GM12878 (cell line): ENCODE measurements around the gene LRRC14B. TPM values are rescaled to one million over a fixed set of nuclear protein-coding genes. Genes with fewer than 3 reads are reported as not detected.

Experiments used
- ATAC-seq: fragments of 200-7000 bp; cut with Tn5 transposase; 3 replicates; pipeline ENCODE4 v1.9.1; 2020; ENCODE audit warnings: mild to moderate bottlenecking, moderate library complexity
- BruUV-seq: library from RNA; stranded (reverse); fragments of 400-500 nt; replicated peaks from 2 replicates; lab custom pipeline; 2021; lab: Mats Ljungman, UMichigan
- CTCF ChIA-PET: fragments of 300-600 bp; sonication (Branson Sonifier 250); formaldehyde crosslinking; extraction: SDS; loops from one replicate; lab custom pipeline; 2021; ENCODE audit warnings: inconsistent platforms; lab: Yijun Ruan, JAX
- POLR2A ChIA-PET: fragments of 350-600 bp; formaldehyde crosslinking; extraction: SDS; loops from one replicate; lab custom pipeline; 2021; ENCODE audit warnings: inconsistent platforms; lab: Charles Lee
- RAD21 ChIA-PET: fragments of 300-600 bp; sonication (Branson Sonifier 250); formaldehyde crosslinking; loops from one replicate; lab custom pipeline; 2023; ENCODE audit warnings: antibody characterized with exemption; ENCODE audit not compliant: unreplicated experiment; lab: Charles Lee
- SMC1A ChIA-PET: fragments of 300-600 bp; sonication (Branson Sonifier 250); formaldehyde crosslinking; loops from one replicate; lab custom pipeline; 2023; ENCODE audit not compliant: unreplicated experiment, uncharacterized antibody; lab: Charles Lee
- DNase-seq: peaks from one replicate; pipeline ENCODE4 v3.0.0-alpha.2; 2011; ENCODE audit warnings: low read depth, low spot score
- FAIRE-seq: peaks from 3 replicates; lab custom pipeline; 2011; peaks lifted over from hg19 to GRCh38; lab: Jason Lieb, UNC
- H2AFZ ChIP-seq: 2 replicates; pipeline ENCODE4 v1.6.0; 2011; ENCODE audit warnings: low read depth, low read length, control low read depth; ENCODE audit not compliant: control insufficient read depth
- H3K27ac ChIP-seq: 2 replicates; pipeline ENCODE4 v1.5.1; 2011; ENCODE audit warnings: control low read depth; ENCODE audit not compliant: control insufficient read depth, insufficient read depth
- H3K27me3 ChIP-seq, 2 experiments: replicated peaks in 1 of 2; 2 replicates each; pipeline versions ENCODE4 v1.6.0 to v1.6.1; 2011; ENCODE audit warnings: low read length in 1 of 2; ENCODE audit not compliant: control insufficient read depth in 2 of 2, insufficient read depth in 2 of 2
- H3K36me3 ChIP-seq, 2 experiments: 2 replicates each; pipeline ENCODE4 v1.5.1; 2011; ENCODE audit warnings: low read length in 1 of 2; ENCODE audit not compliant: control insufficient read depth in 2 of 2, insufficient read depth in 2 of 2
- H3K4me1 ChIP-seq: 2 replicates; pipeline ENCODE4 v1.6.1; 2011; ENCODE audit warnings: mild to moderate bottlenecking, low read length, moderate library complexity, mixed read lengths; ENCODE audit not compliant: control insufficient read depth, insufficient read depth
- H3K4me2 ChIP-seq: 2 replicates; pipeline ENCODE4 v1.6.0; 2011; ENCODE audit warnings: control low read depth; ENCODE audit not compliant: control insufficient read depth, insufficient read depth
- H3K4me3 ChIP-seq: fragments of 200-600 bp; sonication (generic); 2 replicates; pipeline ENCODE4 v1.5.1; 2016
- H3K79me2 ChIP-seq: 2 replicates; pipeline ENCODE4 v1.6.0; 2011; ENCODE audit warnings: low read length; ENCODE audit not compliant: control insufficient read depth, insufficient read depth
- H3K9ac ChIP-seq: 2 replicates; pipeline ENCODE4 v1.8.0; 2011; ENCODE audit warnings: low read length, control low read depth, mixed read lengths; ENCODE audit not compliant: control insufficient read depth, insufficient read depth
- H3K9me3 ChIP-seq: replicated peaks from 3 replicates; pipeline ENCODE4 v1.5.1; 2011; ENCODE audit warnings: mild to moderate bottlenecking, low read length; ENCODE audit not compliant: control insufficient read depth, insufficient read depth
- H4K20me1 ChIP-seq: 2 replicates; pipeline ENCODE4 v1.6.0; 2011; ENCODE audit not compliant: control insufficient read depth, insufficient read depth
- BACH1 ChIP-seq: fragments of 450-650 bp; IDR thresholded peaks from 2 replicates; pipeline ENCODE4 v1.6.1; 2017; ENCODE audit warnings: mild to moderate bottlenecking, borderline replicate concordance
- CEBPB ChIP-seq, 2 experiments: fragments of 150-350 bp in 1 of 2; IDR thresholded peaks; 2 replicates each; pipeline ENCODE4 v1.6.1; 2012 to 2014; ENCODE audit warnings: low read depth in 2 of 2, low read length in 2 of 2, borderline replicate concordance in 1 of 2, inconsistent platforms in 1 of 2
- GABPA ChIP-seq: IDR thresholded peaks from 2 replicates; pipeline ENCODE4 v1.6.1; 2014; ENCODE audit warnings: antibody characterized with exemption, low read depth, mild to moderate bottlenecking, inconsistent platforms
- HCFC1 ChIP-seq: fragments of 150-350 bp; IDR thresholded peaks from 2 replicates; pipeline ENCODE4 v1.6.1; 2014; ENCODE audit warnings: low read length
- JUNB ChIP-seq: IDR thresholded peaks from 2 replicates; pipeline ENCODE4 v1.6.1; 2016; ENCODE audit warnings: antibody characterized with exemption, mild to moderate bottlenecking
- KDM1A ChIP-seq: fragments of 200-600 bp; sonication (generic); IDR thresholded peaks from 2 replicates; pipeline ENCODE4 v1.6.1; 2016; ENCODE audit warnings: borderline replicate concordance
- MYB ChIP-seq: fragments of 150-350 bp; IDR thresholded peaks from 2 replicates; pipeline ENCODE4 v1.6.1; 2014; ENCODE audit warnings: mild to moderate bottlenecking, low read depth, low read length, borderline replicate concordance
- NBN ChIP-seq: fragments of 450-650 bp; IDR thresholded peaks from 2 replicates; pipeline ENCODE4 v1.6.1; 2016
- NR2C2 ChIP-seq: IDR thresholded peaks from 2 replicates; pipeline ENCODE4 v1.6.1; 2011; ENCODE audit warnings: borderline replicate concordance, low read depth; ENCODE audit not compliant: control insufficient read depth, insufficient read length
- RB1 ChIP-seq: fragments of 450-650 bp; formaldehyde crosslinking; IDR thresholded peaks from 2 replicates; pipeline ENCODE4 v1.6.1; 2017; ENCODE audit warnings: mild to moderate bottlenecking, borderline replicate concordance
- RBBP5 ChIP-seq: fragments of 200-600 bp; sonication (generic); conservative IDR thresholded peaks from 2 replicates; pipeline ENCODE4 v1.6.1; 2016
- SMC3 ChIP-seq: IDR thresholded peaks from 2 replicates; pipeline ENCODE4 v1.6.1; 2011; ENCODE audit warnings: low read length, improper control_type of control experiment, borderline replicate concordance
- SUZ12 ChIP-seq: fragments of 200-600 bp; sonication (generic); IDR thresholded peaks from one replicate; pipeline ENCODE4 v1.6.1; 2018; ENCODE audit warnings: antibody characterized with exemption, mild to moderate bottlenecking; ENCODE audit not compliant: unreplicated experiment
- TCF7 ChIP-seq: IDR thresholded peaks from 2 replicates; pipeline ENCODE4 v1.6.1; 2014; ENCODE audit warnings: antibody characterized with exemption, borderline replicate concordance
- USF1 ChIP-seq: IDR thresholded peaks from 2 replicates; pipeline ENCODE4 v1.6.1; 2011; ENCODE audit warnings: borderline replicate concordance, low read depth, mild to moderate bottlenecking, moderate library complexity, mixed read lengths, low read length; ENCODE audit not compliant: insufficient read depth; ENCODE audit errors: extremely low read length
- YBX1 ChIP-seq: fragments of 450-650 bp; IDR thresholded peaks from 2 replicates; pipeline ENCODE4 v1.6.1; 2016; ENCODE audit warnings: antibody characterized with exemption
- ZBED1 ChIP-seq: IDR thresholded peaks from 2 replicates; pipeline ENCODE4 v1.6.1; 2016; ENCODE audit warnings: borderline replicate concordance
- ZNF217 ChIP-seq: fragments of 450-650 bp; IDR thresholded peaks from 2 replicates; pipeline ENCODE4 v1.6.1; 2017; ENCODE audit warnings: antibody characterized with exemption, mild to moderate bottlenecking
- ZSCAN29 ChIP-seq: fragments of 450-650 bp; IDR thresholded peaks from 2 replicates; pipeline ENCODE4 v1.6.1; 2017; ENCODE audit warnings: mild to moderate bottlenecking, moderate library complexity
- WGBS: methylation state at CpG from one replicate; pipeline ENCODE4 v1.1.6; 2016; ENCODE audit warnings: low lambda C conversion rate; ENCODE audit not compliant: insufficient replicate concordance, insufficient coverage; ENCODE audit errors: missing lambda C conversion rate; 5-methylcytosine and 5-hydroxymethylcytosine counted together
- in situ Hi-C: fragments of 300-500 bp; cut with MboI; formaldehyde crosslinking; loops from 9 replicates; pipeline ENCODE4 v1.14.3; 2018; ENCODE audit warnings: mixed read lengths
- intact Hi-C: fragments of 100-400 bp; cut with micrococcal nuclease; formaldehyde crosslinking; loops from one replicate; pipeline ENCODE4 v1.14.2; 2022; ENCODE audit not compliant: unreplicated experiment
- polyA plus RNA-seq, 11 experiments: library from polyadenylated mRNA; depleted of rRNA in 4 of 11; unstranded in 6 of 11; stranded (reverse) in 5 of 11; fragments of >200 nt; fragmentation: Nextera tagmentation in 4 of 11; fragmentation: Illumina TruSeq in 1 of 11; extraction: Ambion mirVana in 4 of 11; extraction: Trizol in 1 of 11; gene quantifications; 1 replicate in 1 of 11; 2 replicates in 10 of 11; pipeline versions ENCODE4 v1.2.1 to v1.2.3, GENCODE V29; 2011 to 2016; ENCODE audit warnings: inconsistent platforms in 2 of 11, missing spikeins in 2 of 11, low read depth in 1 of 11
- total RNA-seq, 4 experiments: library from RNA; depleted of rRNA in 3 of 4; stranded (reverse); fragments of >200 nt in 3 of 4; fragmentation: Illumina TruSeq in 1 of 4; extraction: Trizol in 1 of 4; gene quantifications; 2 replicates each; pipeline versions ENCODE4 v1.2.1 to v1.2.3, GENCODE V29; 2013 to 2021
- TF ChIP-seq, protein P1 (sequence below): IDR thresholded peaks from 2 replicates; pipeline ENCODE4 v1.6.1; 2011; ENCODE audit warnings: low read depth, mild to moderate bottlenecking, low read length, moderate library complexity, borderline replicate concordance; ENCODE audit errors: extremely low read depth
- TF ChIP-seq, protein P2 (sequence below): IDR thresholded peaks from 2 replicates; pipeline ENCODE4 v1.6.1; 2012; ENCODE audit warnings: mild to moderate bottlenecking, low read depth, low read length

Gene LRRC14B
- total and polyA plus RNA-seq, 10 of the 15 experiments (the other 5 are each of a cell fraction or from before 2014, with no cell fraction given) = 0.06 to 0.31 (median 0.13) TPM; not detected in 5

DNA sequence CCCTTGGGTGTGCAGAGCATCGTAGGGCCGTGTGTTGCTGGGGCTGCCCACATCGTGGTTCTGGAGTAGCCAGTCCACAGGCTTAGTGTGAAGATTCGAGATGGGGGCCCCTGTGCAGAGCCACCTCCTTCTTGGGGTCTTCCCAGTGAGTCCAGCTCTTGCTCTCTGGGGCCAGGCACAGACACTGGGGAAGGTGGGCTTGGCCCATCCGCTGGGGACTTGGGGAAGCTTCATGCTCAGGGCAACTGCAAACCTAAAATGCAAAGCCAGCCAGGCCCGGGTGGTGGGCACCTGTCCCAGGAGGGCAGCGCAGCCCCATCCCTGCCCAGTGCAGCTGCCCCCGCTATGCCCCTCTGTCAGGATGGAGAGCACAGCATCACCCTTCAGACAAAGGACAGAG, 46.4 kb upstream of the LRRC14B start (continued):
- TF ChIP-seq, protein P1, sequence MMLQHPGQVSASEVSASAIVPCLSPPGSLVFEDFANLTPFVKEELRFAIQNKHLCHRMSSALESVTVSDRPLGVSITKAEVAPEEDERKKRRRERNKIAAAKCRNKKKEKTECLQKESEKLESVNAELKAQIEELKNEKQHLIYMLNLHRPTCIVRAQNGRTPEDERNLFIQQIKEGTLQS = no peak
- TF ChIP-seq, protein P2, sequence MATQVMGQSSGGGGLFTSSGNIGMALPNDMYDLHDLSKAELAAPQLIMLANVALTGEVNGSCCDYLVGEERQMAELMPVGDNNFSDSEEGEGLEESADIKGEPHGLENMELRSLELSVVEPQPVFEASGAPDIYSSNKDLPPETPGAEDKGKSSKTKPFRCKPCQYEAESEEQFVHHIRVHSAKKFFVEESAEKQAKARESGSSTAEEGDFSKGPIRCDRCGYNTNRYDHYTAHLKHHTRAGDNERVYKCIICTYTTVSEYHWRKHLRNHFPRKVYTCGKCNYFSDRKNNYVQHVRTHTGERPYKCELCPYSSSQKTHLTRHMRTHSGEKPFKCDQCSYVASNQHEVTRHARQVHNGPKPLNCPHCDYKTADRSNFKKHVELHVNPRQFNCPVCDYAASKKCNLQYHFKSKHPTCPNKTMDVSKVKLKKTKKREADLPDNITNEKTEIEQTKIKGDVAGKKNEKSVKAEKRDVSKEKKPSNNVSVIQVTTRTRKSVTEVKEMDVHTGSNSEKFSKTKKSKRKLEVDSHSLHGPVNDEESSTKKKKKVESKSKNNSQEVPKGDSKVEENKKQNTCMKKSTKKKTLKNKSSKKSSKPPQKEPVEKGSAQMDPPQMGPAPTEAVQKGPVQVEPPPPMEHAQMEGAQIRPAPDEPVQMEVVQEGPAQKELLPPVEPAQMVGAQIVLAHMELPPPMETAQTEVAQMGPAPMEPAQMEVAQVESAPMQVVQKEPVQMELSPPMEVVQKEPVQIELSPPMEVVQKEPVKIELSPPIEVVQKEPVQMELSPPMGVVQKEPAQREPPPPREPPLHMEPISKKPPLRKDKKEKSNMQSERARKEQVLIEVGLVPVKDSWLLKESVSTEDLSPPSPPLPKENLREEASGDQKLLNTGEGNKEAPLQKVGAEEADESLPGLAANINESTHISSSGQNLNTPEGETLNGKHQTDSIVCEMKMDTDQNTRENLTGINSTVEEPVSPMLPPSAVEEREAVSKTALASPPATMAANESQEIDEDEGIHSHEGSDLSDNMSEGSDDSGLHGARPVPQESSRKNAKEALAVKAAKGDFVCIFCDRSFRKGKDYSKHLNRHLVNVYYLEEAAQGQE = no peak
- TF ChIP-seq HCFC1 (no peak), ZSCAN29 (no peak), USF1 (no peak), RBBP5 (no peak), NBN (no peak)

DNA sequence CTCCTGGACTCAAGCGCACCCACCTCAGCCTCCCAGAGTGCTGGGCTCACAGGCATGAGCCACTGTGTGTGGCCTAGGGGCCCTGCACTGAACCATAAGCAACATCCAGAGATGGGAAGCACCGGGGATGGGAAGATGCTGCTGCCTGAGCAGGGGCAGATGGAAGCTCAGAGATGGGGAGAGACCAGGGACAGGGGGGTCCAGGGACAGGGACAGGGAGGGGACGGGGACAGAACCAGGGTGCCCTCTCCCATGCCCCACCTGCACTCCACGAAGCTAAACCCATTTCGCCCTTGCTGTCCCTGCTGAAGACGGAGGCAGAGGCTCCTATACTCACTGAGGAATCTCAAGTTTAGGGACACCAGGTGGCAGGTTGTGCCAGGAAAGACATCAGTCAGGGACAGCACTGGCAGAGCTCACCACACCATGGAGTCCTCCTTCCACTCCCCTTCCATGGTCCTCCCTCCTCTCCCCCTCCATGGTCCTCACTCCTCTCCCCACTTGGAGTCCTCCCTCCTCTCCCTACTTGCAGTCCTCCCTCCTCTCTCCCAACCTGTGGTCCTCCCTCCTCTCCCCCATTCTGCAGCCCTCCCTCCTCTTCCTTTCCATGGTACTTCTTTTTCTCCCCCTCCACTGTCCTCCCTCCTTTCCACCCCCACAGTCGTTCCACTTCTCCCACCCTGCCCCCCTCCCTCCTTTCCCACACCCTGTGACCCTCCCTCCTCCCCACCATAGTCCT, 45.5 kb upstream of the LRRC14B start:
- CTCF ChIA-PET = no interaction called here

More for the DNA sequence above, 45.5 kb upstream of the LRRC14B start:
- Histone ChIP-seq H3K4me3 (no peak overlapping the region), H3K36me3 (no peaks in the 10 kb centered on the region), H3K79me2 (no peaks in the 10 kb centered on the region), H3K27ac (no peak overlapping the region), H3K4me1 (no peaks in the 10 kb centered on the region), H2AFZ (no peak overlapping the region), H3K9me3 (peaks cover 2% of the 10 kb centered on the region; the same call in 2 of the 3 replicates), H3K4me2 (no peak overlapping the region), H3K9ac (no peak overlapping the region), H4K20me1 (no peaks in the 10 kb centered on the region), H3K27me3 (no peaks in the 10 kb centered on the region)
- DNase-seq = no peak
- WGBS = 34% methylated on average over 6 of the region's 7 CpGs
- no peak for FAIRE-seq
- SMC1A ChIA-PET = no interaction called here
- POLR2A ChIA-PET = no interaction called here
- no peak for TF ChIP-seq SUZ12
- TF ChIP-seq BACH1 = no peak
- TF ChIP-seq NR2C2 = no peak
- TF ChIP-seq ZBED1 = no peak
- TF ChIP-seq TCF7 = no peak
- TF ChIP-seq RB1 = no peak
- no peak for TF ChIP-seq KDM1A
- no peak for TF ChIP-seq CEBPB (IDR thresholded peaks at IDR 0.05; ENCODE audit: borderline replicate concordance in 1 of 2, low read depth in 2 of 2, low read length in 2 of 2)
- TF ChIP-seq MYB = no peak
- no peak for TF ChIP-seq GABPA
- no peak for TF ChIP-seq JUNB
- TF ChIP-seq YBX1 = no peak
- TF ChIP-seq ZNF217 = no peak
- no peak for TF ChIP-seq SMC3
- BruUV-seq = no TSS peak
- ATAC-seq = no peak
- intact Hi-C loops (no loop called here), in situ Hi-C loops (no loop called here)
- RAD21 ChIA-PET = no interaction called here
